HepG2 (cell line): ENCODE measurements around the gene NTSR2.

Source experiments
- EZH2 ChIP-seq: conservative IDR thresholded peaks from 2 replicates; pipeline ENCODE4 v1.6.1; 2012; ENCODE audit warnings: mild to moderate bottlenecking, low read depth, low read length, moderate library complexity
- MEIS1 ChIP-seq: sonication (generic); formaldehyde crosslinking; IDR thresholded peaks from 2 replicates; pipeline ENCODE4 v1.9.0; 2021; ENCODE audit warnings: mild to moderate bottlenecking, missing genetic modification reagents, moderate library complexity, borderline replicate concordance
- ZNF124 ChIP-seq: sonication (generic); formaldehyde crosslinking; IDR thresholded peaks from 2 replicates; pipeline ENCODE4 v1.4.0; 2020; ENCODE audit warnings: missing genetic modification reagents
- TF ChIP-seq, protein P1 (sequence below): sonication (generic); formaldehyde crosslinking; IDR thresholded peaks from 2 replicates; pipeline ENCODE4 v1.5.0; 2020; ENCODE audit warnings: mild to moderate bottlenecking, missing genetic modification reagents, moderate library complexity
- TF ChIP-seq, protein P2 (sequence below): IDR thresholded peaks from 2 replicates; pipeline ENCODE4 v1.6.1; 2012; ENCODE audit warnings: inconsistent platforms

DNA sequence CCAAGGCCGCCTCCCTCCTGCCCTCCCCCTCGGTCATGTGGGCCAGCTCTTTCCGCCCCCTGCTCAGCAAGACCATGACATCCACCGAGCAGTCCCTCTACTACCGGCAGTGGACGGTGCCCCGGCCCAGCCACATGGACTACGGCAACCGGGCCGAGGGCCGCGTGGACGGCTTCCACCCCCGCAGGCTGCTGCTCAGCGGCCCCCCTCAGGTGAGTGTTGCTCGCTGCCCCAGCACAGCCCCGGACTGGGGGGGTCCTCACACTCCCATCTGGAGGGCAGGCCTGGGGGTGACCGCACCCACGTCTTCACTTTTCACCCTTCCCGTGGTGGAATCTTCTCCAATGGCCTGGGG is 51.3 kb downstream of the NTSR2 start:
- TF ChIP-seq ZNF124 (CRISPR knock-in tag) = no peak
- TF ChIP-seq, protein P1, sequence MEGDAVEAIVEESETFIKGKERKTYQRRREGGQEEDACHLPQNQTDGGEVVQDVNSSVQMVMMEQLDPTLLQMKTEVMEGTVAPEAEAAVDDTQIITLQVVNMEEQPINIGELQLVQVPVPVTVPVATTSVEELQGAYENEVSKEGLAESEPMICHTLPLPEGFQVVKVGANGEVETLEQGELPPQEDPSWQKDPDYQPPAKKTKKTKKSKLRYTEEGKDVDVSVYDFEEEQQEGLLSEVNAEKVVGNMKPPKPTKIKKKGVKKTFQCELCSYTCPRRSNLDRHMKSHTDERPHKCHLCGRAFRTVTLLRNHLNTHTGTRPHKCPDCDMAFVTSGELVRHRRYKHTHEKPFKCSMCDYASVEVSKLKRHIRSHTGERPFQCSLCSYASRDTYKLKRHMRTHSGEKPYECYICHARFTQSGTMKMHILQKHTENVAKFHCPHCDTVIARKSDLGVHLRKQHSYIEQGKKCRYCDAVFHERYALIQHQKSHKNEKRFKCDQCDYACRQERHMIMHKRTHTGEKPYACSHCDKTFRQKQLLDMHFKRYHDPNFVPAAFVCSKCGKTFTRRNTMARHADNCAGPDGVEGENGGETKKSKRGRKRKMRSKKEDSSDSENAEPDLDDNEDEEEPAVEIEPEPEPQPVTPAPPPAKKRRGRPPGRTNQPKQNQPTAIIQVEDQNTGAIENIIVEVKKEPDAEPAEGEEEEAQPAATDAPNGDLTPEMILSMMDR (CRISPR knock-in tag) = no peak
- no peak for TF ChIP-seq EZH2
- TF ChIP-seq, protein P2, sequence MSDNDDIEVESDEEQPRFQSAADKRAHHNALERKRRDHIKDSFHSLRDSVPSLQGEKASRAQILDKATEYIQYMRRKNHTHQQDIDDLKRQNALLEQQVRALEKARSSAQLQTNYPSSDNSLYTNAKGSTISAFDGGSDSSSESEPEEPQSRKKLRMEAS = no peak
- TF ChIP-seq MEIS1 (CRISPR knock-in tag) = no peak
